NB4 (cell line): ENCODE data around the gene TMEM92.

ENCODE experiments used
- POLR2A ChIP-seq: IDR thresholded peaks from 2 replicates; pipeline ENCODE4 v1.6.1; 2011; ENCODE audit warnings: mild to moderate bottlenecking; ENCODE audit not compliant: insufficient read length; ENCODE audit errors: extremely low read depth
- TF ChIP-seq, protein P1 (sequence below): IDR thresholded peaks from one replicate; pipeline ENCODE4 v1.5.1; 2012; ENCODE audit warnings: low read depth, low read length
- TF ChIP-seq, protein P2 (sequence below): IDR thresholded peaks from 2 replicates; pipeline ENCODE4 v1.6.1; 2011; ENCODE audit warnings: low read depth, low read length

DNA sequence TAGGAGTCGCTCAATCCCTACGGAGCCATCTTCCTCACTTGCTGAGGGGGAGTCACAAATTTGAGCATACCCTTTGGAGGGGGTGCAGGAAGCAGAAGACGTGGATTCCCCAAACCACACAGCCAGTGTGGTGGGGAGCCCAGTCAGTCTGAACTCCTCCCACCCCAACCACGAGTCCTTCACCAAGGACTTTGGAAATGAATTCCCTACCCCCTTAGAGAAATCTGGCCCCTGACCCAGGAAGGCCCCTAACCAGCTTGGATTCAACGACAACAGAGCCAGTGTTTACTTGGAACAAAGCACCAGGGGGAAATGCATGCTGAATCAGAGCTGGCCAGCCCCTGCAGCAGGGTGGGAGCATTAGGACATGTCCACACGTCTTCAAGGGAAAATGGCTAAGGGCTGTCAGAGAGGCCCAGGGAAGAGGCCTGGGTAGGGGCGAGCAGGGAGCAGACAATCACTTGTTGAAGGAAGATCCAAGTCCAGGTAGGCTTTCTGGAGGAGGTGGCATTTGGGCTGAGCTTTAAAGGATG lies 5.5 kb upstream of the TMEM92 start:
- TF ChIP-seq POLR2A: no peak
- TF ChIP-seq, protein P1, sequence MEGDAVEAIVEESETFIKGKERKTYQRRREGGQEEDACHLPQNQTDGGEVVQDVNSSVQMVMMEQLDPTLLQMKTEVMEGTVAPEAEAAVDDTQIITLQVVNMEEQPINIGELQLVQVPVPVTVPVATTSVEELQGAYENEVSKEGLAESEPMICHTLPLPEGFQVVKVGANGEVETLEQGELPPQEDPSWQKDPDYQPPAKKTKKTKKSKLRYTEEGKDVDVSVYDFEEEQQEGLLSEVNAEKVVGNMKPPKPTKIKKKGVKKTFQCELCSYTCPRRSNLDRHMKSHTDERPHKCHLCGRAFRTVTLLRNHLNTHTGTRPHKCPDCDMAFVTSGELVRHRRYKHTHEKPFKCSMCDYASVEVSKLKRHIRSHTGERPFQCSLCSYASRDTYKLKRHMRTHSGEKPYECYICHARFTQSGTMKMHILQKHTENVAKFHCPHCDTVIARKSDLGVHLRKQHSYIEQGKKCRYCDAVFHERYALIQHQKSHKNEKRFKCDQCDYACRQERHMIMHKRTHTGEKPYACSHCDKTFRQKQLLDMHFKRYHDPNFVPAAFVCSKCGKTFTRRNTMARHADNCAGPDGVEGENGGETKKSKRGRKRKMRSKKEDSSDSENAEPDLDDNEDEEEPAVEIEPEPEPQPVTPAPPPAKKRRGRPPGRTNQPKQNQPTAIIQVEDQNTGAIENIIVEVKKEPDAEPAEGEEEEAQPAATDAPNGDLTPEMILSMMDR: no peak
- TF ChIP-seq, protein P2, sequence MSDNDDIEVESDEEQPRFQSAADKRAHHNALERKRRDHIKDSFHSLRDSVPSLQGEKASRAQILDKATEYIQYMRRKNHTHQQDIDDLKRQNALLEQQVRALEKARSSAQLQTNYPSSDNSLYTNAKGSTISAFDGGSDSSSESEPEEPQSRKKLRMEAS: no peak
